Sigmoid colon (tissue), 4 donors: ENCODE results near the gene TECTA.

Source experiments
- EP300 ChIP-seq, 4 donors: sonication (generic); formaldehyde crosslinking; IDR thresholded peaks; one replicate each; pipeline ENCODE4 v1.6.1; 2017; ENCODE audit warnings: antibody characterized with exemption in 4 of 4
- POLR2A ChIP-seq, 2 donors: fragments of 450-650 bp; IDR thresholded peaks; one replicate each; pipeline ENCODE4 v1.6.1; 2016; ENCODE audit warnings: antibody characterized with exemption in 2 of 2, mild to moderate bottlenecking in 2 of 2, moderate library complexity in 2 of 2
- POLR2AphosphoS5 ChIP-seq, 4 donors: sonication (generic); formaldehyde crosslinking; IDR thresholded peaks; one replicate each; pipeline ENCODE4 v1.6.1; 2017; ENCODE audit warnings: antibody characterized with exemption in 4 of 4
- TF ChIP-seq, protein P1 (sequence below), 4 experiments: fragments of 450-650 bp in 3 of 4; fragments of 200-600 bp in 1 of 4; IDR thresholded peaks; one replicate each; pipeline ENCODE4 v1.5.1; 2016 to 2019; ENCODE audit warnings: antibody characterized with exemption in 4 of 4, mild to moderate bottlenecking in 3 of 4, moderate library complexity in 2 of 4

DNA sequence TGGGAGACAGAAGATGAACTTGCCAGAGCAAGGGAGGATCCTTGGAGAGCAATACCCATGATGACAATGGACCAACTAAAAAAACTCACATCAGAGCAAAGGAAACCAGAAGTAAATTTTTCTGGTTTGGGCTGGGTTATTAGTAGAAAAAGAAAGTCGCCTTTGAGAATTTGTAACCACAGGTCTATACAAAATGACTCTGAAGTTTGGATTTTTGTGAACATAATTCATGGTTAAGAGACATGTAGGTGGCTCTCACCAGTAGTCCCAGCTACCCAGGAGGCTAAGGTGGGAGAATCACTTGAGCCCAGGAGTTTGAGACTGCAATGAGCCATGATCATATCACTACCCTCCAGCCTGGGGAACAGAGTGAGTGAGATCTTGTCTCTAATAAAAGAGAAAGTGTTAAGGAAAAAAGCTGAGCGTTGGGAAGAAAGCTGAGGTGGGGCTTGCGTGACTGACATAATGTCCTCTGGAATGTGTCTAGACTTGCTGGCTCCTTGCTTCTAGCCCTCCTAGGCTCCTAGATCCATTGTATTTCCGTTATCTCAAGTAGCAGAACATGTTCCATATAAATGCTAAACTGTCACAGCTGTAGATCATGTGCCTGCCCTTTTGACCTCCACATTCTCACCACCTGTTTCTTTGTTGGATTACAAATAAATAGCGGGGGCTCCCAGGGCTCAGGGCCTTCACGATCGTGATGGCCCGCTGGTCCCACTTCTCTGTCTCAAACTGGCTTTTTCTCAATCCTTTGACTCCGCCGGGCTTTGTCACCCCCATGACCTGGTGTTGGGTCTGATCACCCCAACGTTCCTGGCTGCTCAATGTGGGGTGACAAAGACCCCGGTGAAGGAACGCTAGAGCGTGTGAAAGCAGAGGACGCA lies 135.3 kb downstream of the TECTA start:
- TF ChIP-seq, protein P1, sequence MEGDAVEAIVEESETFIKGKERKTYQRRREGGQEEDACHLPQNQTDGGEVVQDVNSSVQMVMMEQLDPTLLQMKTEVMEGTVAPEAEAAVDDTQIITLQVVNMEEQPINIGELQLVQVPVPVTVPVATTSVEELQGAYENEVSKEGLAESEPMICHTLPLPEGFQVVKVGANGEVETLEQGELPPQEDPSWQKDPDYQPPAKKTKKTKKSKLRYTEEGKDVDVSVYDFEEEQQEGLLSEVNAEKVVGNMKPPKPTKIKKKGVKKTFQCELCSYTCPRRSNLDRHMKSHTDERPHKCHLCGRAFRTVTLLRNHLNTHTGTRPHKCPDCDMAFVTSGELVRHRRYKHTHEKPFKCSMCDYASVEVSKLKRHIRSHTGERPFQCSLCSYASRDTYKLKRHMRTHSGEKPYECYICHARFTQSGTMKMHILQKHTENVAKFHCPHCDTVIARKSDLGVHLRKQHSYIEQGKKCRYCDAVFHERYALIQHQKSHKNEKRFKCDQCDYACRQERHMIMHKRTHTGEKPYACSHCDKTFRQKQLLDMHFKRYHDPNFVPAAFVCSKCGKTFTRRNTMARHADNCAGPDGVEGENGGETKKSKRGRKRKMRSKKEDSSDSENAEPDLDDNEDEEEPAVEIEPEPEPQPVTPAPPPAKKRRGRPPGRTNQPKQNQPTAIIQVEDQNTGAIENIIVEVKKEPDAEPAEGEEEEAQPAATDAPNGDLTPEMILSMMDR (IDR thresholded peaks at IDR 0.05): no peak
- no peak for TF ChIP-seq POLR2AphosphoS5 (IDR thresholded peaks at IDR 0.05)
- no peak for TF ChIP-seq POLR2A (IDR thresholded peaks at IDR 0.05)
- no peak for TF ChIP-seq EP300 (IDR thresholded peaks at IDR 0.05)
